ENCODE results near the gene BACH2.
"Not testable (repeated sequence)": the region's sequence is repeated elsewhere in the genome, so short reads cannot be mapped to it uniquely, and the experiment has no call there.

The BACH2 gene

GRCh38 chr6:90298459-90299053 is 1.9 kb upstream of the BACH2 start:
- DNase-seq, result no peak

DNA sequence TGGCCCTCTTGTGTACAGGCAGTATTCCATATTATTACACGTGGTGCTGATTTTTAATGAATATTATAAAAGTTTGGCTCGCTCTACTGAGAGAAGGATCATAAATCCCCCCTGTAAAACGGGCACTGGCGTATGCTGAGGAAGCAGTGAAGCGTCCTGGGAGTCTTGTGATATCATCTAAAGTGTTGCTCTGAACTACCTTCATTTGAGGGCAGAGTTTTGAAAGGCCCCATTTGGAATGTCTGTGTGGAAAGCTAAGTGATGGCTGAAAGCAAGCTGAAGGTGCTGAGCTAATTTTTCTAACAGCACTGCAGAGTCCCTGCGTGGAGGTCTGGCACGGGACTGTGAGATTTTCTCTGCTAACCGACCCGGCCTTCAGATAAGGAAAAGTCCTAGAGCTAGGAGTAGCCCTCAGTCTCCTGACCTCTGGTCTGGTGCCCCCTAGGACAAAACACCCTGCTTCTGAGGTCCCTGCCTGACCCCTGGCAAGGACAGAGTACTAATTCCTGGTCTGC is 1.3 kb upstream of the BACH2 start:
- DNase-seq, result no peak

DNA sequence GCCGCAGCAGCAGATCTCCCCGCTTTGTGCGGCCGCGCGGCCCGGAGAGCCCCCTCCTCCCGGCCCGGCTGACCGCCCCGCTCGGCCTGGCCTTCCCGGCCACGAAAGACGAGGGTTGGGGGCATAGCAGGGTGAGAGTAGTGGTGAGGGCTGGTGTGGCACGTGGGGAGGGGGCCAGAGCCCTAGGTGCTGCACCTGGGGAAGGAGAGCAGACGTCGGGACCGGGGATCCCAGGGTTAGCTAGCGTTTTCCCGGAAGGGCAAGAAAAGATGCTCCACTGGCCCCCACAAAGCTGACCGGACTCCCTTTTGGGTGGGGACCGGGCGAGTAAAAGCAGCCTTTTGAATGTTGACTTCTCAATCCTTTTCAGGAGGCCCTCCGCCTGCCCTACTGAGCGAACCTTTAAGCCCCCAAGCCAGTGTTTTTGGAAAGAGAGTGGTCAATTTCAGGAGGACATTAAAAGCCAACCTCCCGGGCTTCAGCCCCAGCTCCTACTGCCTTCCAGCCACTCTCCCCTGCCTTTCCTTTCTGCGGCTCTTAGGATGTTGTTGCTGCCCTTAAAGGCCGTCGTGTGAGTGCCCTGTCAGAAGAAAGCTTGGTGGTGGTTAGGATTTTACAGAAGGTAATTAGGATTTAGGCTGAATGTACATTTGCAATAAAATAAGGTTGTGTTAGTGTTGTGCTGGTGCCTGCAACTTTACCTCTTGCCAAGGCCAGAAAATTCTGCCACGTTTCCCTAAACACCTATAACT is 648 bp upstream of the BACH2 start:
- DNase-seq, result no peak

GRCh38 chr6:90295854-90296340 is 746 bp downstream of the BACH2 start:
- DNase-seq, result peak; percentile 78

DNA sequence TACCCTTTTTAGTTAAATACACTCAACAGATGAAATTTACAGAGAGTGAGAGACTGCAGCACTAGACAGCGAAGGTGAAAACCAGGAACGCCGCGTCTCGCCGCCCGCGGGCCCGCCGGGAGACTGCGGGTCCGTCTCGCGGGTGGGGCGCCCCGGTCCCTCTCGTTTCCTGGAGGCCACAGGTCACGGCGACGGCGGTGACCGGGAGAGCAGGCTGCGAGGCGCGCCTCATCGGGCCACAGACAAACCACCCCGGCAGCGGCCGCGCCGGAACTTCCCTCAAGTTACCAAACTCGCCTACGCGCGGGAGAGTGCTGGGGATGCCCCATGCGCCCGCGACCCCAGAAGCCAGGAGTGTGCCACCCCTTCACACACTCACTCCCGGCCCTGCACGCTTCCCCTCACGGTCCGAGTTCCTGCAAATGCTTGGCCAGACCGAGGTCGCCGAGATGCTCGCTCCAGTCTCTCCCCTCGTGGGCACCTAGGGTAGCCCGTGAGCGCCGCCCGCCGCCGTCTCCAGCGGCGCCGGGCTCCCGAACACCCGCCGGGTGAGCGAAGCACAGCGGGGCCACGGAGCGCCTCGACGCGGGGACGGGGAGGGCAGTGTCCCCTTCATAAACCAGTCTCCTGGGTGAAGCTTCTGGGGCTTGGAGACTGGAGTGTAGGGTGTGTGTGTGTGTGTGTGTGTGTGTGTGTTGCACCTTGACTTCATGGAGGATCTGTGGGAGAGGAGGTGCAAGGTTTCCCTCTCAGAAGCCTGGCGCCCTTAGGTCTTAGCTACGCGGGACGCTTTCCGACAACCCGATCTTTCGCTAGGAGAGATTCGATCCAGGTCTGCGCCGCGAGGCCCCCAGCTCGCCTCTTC is 1.4 kb downstream of the BACH2 start:
- DNase-seq, result peak; percentile 56

GRCh38 chr6:90294614-90294988 is 2.0 kb downstream of the BACH2 start:
- no peak for DNase-seq

DNA sequence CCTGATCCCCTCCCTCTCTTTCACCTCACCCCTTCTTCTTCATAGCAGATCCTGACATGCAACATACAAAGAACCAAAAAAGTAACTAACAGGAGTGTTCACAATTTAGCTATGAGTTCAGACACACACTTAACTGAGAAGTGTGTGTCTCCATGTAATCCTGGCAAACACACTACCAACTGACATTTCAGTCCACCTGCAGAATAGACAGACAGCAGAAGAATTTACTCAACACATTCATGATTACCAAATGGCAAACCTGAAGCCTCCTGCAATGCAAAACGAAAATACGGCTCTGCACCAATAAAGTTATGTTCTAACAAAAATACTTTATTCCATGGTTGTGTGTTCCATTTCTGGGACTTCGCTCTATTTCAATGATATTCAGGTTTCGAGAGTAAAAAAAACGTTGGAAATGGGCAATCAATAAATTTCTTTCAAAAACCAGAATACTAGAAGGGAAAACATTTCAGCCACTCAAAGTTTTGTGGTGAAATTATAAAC is 2.6 kb downstream of the BACH2 start:
- no peak for DNase-seq

DNA sequence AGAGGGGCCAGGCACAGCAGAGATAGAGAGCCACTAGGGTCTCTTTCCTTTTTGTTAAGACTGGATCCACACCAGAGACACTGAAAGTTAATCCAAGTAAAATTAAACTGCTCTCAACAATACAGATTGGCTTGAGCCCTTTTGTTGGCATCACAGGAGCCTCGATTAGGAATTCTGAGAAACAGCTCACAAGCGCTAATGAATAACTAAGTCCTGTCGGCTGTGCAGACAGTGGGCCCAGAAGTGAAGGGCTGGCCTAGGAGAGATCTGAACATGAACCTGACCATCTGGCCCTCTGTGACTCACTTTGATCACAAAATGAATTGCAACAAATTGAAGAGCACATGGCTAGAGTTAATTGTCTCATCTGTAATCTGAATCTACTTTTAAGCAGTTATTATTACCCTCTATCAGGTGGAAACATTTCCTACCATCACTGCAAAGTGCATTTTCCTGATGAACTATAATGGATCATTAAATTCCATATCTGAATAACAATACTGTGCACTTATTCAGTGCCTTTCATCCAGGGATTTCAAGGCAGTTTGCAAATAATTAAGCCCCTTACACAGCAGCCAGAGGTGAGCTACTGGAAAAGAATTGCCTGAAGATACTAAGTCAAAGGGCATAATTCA is 3.2 kb downstream of the BACH2 start:
- no peak for DNase-seq

GRCh38 chr6:90291565-90291964 is 5.1 kb downstream of the BACH2 start:
- DNase-seq, result no peak

GRCh38 chr6:90290811-90291420 is 5.7 kb downstream of the BACH2 start:
- DNase-seq, result peak; percentile 84

GRCh38 chr6:90289902-90290301 is 6.7 kb downstream of the BACH2 start:
- no peak for DNase-seq

DNA sequence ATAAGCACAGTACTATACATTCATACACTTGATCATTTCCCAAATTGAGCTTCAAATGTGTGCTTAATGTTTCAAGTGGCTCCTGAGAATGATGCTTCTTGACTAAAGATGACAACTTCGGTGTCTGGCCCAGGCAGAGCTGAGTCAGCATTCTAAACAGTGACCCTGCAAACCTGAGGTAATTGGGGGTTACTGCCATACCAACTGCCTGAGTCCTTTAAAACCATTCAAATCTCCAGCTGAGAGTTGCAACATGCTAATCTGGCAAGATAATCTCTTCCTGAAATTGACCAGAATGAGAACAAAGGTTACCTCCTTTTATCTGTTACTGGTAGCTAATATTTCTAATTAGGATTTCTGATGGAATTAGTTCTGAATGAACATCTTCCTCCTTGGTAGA is 8.2 kb downstream of the BACH2 start:
- DNase-seq, result peak; percentile 44

DNA sequence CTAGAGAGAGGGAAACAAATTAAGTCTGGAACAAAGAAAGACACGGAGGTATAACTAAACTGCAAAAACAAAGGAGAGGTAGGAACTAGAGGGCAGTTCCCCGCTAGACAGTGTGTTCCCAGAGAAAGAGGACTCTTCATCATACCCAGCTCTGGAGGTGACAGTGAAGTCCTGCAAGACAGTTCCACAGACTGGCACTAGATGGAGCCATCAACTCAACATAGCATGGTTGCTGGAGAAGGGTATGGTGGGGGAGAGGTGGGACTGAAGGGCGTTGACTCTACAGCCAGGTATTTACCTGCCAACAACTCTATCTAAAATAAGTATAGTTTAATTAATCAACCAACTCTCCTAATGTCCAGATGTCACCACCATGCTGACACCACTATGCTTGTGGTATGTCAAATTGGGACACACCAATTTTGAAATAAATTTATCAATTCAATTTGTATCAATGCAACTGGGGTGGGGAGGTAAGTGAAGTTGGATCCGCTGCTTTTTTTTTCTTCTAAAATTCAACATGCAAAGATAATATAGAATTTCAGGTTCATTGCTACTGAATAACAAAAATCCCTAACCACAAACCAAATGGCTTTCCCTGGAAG is 9.7 kb downstream of the BACH2 start:
- DNase-seq, result peak; percentile 32

GRCh38 chr6:90285611-90286381 is 10.8 kb downstream of the BACH2 start:
- DNase-seq, result peak; percentile 84

DNA sequence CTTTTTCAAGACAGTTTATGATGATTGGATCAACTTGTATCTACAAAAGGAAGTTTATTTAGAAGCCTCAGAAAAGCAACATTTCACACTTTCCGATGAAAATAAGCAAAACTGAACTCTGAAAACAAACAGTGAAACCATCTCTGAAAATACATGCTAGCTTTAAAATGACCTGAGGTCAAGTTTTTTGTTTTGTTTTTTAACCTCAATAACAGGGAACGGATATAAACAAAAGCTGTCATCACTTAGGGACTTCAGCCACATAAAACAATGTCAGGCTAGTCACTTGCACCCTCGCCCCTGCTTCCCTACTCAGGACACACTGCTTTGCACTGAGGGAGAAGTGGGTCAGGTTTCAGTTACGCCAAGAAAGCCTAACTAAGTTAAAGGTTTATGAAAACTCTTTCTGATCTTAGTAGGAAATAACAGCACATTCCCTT is 11.6 kb downstream of the BACH2 start:
- DNase-seq, result no peak

DNA sequence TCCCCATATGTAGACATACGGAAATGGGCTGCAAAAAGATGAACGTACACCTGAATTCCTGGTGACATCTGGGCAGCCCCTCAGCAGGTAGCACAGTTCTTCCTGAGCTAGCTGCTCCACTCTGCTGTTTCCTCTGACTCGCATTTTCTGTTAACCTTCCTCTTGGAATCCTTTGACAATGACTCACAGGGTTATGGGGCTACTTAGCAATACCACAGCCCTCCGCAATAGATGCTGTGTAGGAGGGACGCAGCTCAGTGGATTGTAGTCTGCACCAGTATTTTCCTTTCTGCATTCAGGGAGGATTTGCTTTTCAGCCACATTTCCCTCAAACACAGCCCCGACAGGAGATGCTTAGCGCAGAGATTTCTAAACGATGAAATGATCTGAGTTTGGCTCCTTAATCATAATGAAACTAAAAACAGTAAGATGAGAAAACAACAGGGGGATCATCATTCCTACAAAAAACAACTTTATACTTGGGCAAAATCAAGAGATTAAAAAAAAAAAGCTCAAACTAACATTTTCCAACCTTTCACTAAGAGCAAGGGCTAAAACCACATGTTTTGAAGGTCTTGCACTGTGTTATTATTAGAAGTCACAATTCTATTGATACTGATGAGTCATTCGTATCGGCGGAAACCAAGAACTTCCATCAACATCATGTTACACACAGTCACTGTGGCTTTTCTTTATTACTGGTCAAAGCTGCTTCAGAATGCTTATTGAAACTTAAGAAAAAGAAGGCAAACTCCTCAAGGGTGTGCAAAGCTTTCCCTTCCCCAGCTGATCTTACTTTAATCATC is 12.2 kb downstream of the BACH2 start:
- DNase-seq, result peak; percentile 94

DNA sequence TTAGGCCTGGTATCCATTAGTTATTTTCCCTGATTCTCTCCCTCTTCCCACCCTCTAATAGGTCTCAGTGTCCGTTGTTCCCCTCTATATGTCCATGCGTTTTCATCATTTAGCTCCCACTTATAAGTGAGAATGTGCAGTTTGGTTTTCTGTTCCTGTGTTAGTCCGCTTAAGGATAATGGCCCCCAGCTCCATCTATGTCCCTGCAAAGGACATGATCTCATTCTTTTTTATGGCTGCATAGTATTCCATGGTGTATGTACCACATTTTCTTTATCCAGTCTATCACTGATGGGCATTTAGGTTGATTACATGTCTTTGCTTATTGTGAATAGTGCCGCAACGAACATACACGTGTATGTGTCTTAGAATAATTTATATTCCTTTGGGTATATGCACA is 14.4 kb downstream of the BACH2 start:
- not testable (repeated sequence) for DNase-seq

GRCh38 chr6:90278129-90278528 is 18.5 kb downstream of the BACH2 start:
- DNase-seq, result no peak

GRCh38 chr6:90277302-90278011 is 19.2 kb downstream of the BACH2 start:
- no peak for DNase-seq

All from fibroblast of skin of right biceps (primary cell).